HepG2 (cell line): ENCODE data around the gene WDR49.

Experiments
- POLR2A ChIP-seq, 2 experiments: IDR thresholded peaks; 2 replicates each; pipeline ENCODE4 v1.6.1; 2011; ENCODE audit warnings: low read depth in 2 of 2, low read length in 2 of 2, mild to moderate bottlenecking in 1 of 2, moderate library complexity in 1 of 2; ENCODE audit not compliant: insufficient read depth in 1 of 2
- RXRA ChIP-seq: sonication (generic); formaldehyde crosslinking; IDR thresholded peaks from 2 replicates; pipeline ENCODE4 v1.5.1; 2020; ENCODE audit warnings: missing genetic modification reagents
- SETDB1 ChIP-seq: sonication (generic); formaldehyde crosslinking; IDR thresholded peaks from 2 replicates; pipeline ENCODE4 v1.5.1; 2020; ENCODE audit warnings: missing genetic modification reagents, mild to moderate bottlenecking, borderline replicate concordance
- SIN3A ChIP-seq: IDR thresholded peaks from 2 replicates; pipeline ENCODE4 v1.6.1; 2011; ENCODE audit warnings: low read depth, mild to moderate bottlenecking, control low read depth, low read length, borderline replicate concordance
- TAF1 ChIP-seq: sonication (generic); formaldehyde crosslinking; IDR thresholded peaks from 2 replicates; pipeline ENCODE4 v1.4.0; 2020; ENCODE audit warnings: missing genetic modification reagents
- ZNF777 ChIP-seq: sonication (generic); formaldehyde crosslinking; IDR thresholded peaks from 2 replicates; pipeline ENCODE4 v1.4.0; 2020; ENCODE audit warnings: missing genetic modification reagents
- TF ChIP-seq, protein P1 (sequence below): sonication (generic); formaldehyde crosslinking; IDR thresholded peaks from 2 replicates; pipeline ENCODE4 v1.5.0; 2020; ENCODE audit warnings: mild to moderate bottlenecking, missing genetic modification reagents, moderate library complexity
- TF ChIP-seq, protein P2 (sequence below): conservative IDR thresholded peaks from 2 replicates; pipeline ENCODE4 v1.6.1; 2018; ENCODE audit warnings: missing genetic modification reagents

DNA sequence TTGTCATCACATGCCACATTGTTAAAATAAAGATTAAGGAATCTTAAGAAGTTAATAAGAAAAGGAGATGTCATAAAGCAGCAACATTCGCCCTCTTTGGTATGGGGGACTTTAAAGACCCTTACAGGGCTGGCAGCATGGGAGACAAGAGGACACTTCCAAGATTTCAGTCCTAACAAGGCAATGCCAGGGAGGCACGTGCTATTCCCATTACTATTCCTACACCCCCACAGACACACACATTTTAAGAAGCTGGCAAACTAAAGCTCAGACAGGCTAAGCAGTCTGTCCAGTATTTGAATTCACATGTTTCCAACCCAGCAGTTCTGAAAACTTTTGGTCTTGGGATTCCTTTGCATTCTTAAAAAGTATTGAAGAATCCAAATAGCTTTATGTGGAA lies 80.8 kb downstream of the WDR49 start:
- TF ChIP-seq SETDB1 (CRISPR knock-in tag) (no peak), RXRA (CRISPR knock-in tag) (no peak), POLR2A (IDR thresholded peaks at IDR 0.05; ENCODE audit: insufficient read depth in 1 of 2, low read depth in 2 of 2, low read length in 2 of 2) (no peak), TAF1 (CRISPR knock-in tag) (no peak), ZNF777 (CRISPR knock-in tag) (no peak), SIN3A (no peak)
- TF ChIP-seq, protein P1, sequence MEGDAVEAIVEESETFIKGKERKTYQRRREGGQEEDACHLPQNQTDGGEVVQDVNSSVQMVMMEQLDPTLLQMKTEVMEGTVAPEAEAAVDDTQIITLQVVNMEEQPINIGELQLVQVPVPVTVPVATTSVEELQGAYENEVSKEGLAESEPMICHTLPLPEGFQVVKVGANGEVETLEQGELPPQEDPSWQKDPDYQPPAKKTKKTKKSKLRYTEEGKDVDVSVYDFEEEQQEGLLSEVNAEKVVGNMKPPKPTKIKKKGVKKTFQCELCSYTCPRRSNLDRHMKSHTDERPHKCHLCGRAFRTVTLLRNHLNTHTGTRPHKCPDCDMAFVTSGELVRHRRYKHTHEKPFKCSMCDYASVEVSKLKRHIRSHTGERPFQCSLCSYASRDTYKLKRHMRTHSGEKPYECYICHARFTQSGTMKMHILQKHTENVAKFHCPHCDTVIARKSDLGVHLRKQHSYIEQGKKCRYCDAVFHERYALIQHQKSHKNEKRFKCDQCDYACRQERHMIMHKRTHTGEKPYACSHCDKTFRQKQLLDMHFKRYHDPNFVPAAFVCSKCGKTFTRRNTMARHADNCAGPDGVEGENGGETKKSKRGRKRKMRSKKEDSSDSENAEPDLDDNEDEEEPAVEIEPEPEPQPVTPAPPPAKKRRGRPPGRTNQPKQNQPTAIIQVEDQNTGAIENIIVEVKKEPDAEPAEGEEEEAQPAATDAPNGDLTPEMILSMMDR (CRISPR knock-in tag), result no peak
- TF ChIP-seq, protein P2, sequence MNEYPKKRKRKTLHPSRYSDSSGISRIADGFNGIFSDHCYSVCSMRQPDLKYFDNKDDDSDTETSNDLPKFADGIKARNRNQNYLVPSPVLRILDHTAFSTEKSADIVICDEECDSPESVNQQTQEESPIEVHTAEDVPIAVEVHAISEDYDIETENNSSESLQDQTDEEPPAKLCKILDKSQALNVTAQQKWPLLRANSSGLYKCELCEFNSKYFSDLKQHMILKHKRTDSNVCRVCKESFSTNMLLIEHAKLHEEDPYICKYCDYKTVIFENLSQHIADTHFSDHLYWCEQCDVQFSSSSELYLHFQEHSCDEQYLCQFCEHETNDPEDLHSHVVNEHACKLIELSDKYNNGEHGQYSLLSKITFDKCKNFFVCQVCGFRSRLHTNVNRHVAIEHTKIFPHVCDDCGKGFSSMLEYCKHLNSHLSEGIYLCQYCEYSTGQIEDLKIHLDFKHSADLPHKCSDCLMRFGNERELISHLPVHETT, result no peak
